ENCODE data around the gene OPRL1.

- TF ChIP-seq POLR2A (IDR thresholded peaks at IDR 0.05) = no peak
- no peak for TF ChIP-seq CTCF (IDR thresholded peaks at IDR 0.05)
These were observed 34.0 kb downstream of the OPRL1 start for GRCh38 chr20:64113796-64114355.

All from lower leg skin (tissue), 3 donors.